Measurements from ENCODE around the gene N4BP2L1.

The N4BP2L1 gene

GRCh38 chr13:32432856-32433255, 4.9 kb upstream of the N4BP2L1 start:
- H3K36me3 ChIP-seq (ENCODE audit: control insufficient read depth in 1 of 2, insufficient read depth in 2 of 2, low read length in 2 of 2) = no peaks in the 10 kb centered on the region
- H3K4me3 ChIP-seq (ENCODE audit: low read depth in 1 of 2, low read length in 2 of 2) = no peak overlapping the region
- no peak overlapping the region for H3K27ac ChIP-seq (ENCODE audit: low read depth, low read length)
- H3K27me3 ChIP-seq (ENCODE audit: control insufficient read depth in 1 of 2, insufficient read depth in 2 of 2, low read length in 2 of 2) = no peaks in the 10 kb centered on the region
- no peaks in the 10 kb centered on the region for H3K9me3 ChIP-seq (ENCODE audit: control insufficient read depth in 1 of 2, low read length in 2 of 2)
- H3K9ac ChIP-seq (ENCODE audit: low read depth in 1 of 2, low read length in 2 of 2) = no peak overlapping the region
- H3K4me1 ChIP-seq (ENCODE audit: control insufficient read depth in 1 of 2, insufficient read depth in 2 of 2, low read length in 2 of 2) = peaks cover 5 to 16% of the 10 kb centered on the region in 2 donors

GRCh38 chr13:32431361-32431760, 3.4 kb upstream of the N4BP2L1 start:
- peaks cover 5 to 19% of the 10 kb centered on the region in 2 donors for H3K4me1 ChIP-seq (ENCODE audit: control insufficient read depth in 1 of 2, insufficient read depth in 2 of 2, low read length in 2 of 2)
- H3K9me3 ChIP-seq (ENCODE audit: control insufficient read depth in 1 of 2, low read length in 2 of 2) = no peaks in the 10 kb centered on the region
- H3K27me3 ChIP-seq (ENCODE audit: control insufficient read depth in 1 of 2, insufficient read depth in 2 of 2, low read length in 2 of 2) = no peaks in the 10 kb centered on the region
- no peaks in the 10 kb centered on the region for H3K36me3 ChIP-seq (ENCODE audit: control insufficient read depth in 1 of 2, insufficient read depth in 2 of 2, low read length in 2 of 2)
- H3K4me3 ChIP-seq (ENCODE audit: low read depth in 1 of 2, low read length in 2 of 2) = no peak overlapping the region
- no peak overlapping the region for H3K27ac ChIP-seq (ENCODE audit: low read depth, low read length)
- H3K9ac ChIP-seq (ENCODE audit: low read depth in 1 of 2, low read length in 2 of 2) = no peak overlapping the region

DNA sequence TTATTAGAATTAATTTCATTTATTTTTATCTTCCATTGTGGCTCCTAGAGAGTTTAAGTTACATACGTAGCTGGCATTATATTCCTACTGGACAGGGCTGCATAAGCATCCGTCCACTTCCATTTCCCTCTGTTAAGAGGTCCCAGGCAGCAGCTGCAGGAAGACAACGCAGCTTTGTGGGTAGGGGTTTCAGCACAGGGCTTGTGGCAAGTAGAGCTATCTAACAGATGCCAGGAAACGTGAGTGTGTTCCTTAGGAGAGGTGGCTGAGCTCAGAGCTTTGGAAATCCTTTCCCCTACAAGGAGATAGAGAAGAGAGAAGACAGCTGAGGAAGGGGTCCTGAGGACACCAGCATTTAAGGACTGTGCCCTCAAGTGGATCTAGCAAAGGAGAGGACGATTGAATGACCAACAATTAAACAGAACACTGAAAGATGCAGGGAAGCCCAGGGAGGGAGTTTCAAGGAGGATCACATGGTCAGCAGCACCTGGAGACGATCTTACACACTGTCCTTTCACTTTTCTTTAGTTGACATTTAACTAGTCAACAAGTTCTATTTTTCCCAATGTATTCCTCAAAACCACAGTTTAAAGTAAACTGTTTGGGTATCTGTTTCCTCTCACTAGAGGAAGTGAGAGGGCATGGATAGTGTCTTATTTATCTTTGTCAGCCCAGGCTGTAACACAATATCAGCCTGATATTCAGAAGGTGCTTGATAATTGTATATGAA, 2.3 kb upstream of the N4BP2L1 start:
- H3K4me3 ChIP-seq (ENCODE audit: low read depth in 1 of 2, low read length in 2 of 2) = no peak overlapping the region
- H3K27ac ChIP-seq (ENCODE audit: low read depth, low read length) = no peak overlapping the region

DNA sequence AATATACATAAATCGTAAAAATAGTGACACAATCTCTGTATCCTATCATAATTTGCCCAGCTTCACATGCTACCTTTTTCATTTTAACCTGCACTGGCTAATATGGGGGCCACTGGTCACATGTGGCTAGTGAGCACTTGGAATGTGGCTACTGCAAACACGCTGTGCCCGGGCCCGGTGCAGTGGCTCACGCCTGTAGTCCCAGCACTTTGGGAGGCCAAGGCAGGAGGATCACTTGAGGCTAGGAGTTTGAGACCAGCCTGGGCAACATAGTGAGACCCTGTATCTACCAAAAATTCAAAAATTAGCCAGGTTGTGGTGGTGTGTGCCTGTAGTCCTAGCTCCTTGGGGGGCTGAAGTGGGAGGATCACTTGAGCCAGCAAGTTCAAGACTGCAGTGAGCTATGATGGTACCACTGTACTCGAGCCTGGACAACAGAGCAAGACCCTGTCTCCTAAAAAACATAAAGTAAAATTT, 1.5 kb upstream of the N4BP2L1 start:
- Histone ChIP-seq H3K27ac (ENCODE audit: low read depth, low read length) (no peak overlapping the region), H3K9ac (ENCODE audit: low read depth in 1 of 2, low read length in 2 of 2) (no peak overlapping the region)

More for the DNA sequence above, 2.3 kb upstream of the N4BP2L1 start:
- Histone ChIP-seq H3K36me3 (ENCODE audit: control insufficient read depth in 1 of 2, insufficient read depth in 2 of 2, low read length in 2 of 2) (no peaks in the 10 kb centered on the region), H3K4me1 (ENCODE audit: control insufficient read depth in 1 of 2, insufficient read depth in 2 of 2, low read length in 2 of 2) (peaks cover 13 to 30% of the 10 kb centered on the region in 2 donors), H3K9ac (ENCODE audit: low read depth in 1 of 2, low read length in 2 of 2) (no peak overlapping the region), H3K9me3 (ENCODE audit: control insufficient read depth in 1 of 2, low read length in 2 of 2) (no peaks in the 10 kb centered on the region), H3K27me3 (ENCODE audit: control insufficient read depth in 1 of 2, insufficient read depth in 2 of 2, low read length in 2 of 2) (no peaks in the 10 kb centered on the region)

GRCh38 chr13:32428581-32429432, 877 bp upstream of the N4BP2L1 start:
- Histone ChIP-seq H3K27me3 (ENCODE audit: control insufficient read depth in 1 of 2, insufficient read depth in 2 of 2, low read length in 2 of 2) (no peaks in the 10 kb centered on the region), H3K4me3 (ENCODE audit: low read depth in 1 of 2, low read length in 2 of 2) (peak overlapping the region; percentile 92 to 95), H3K9ac (ENCODE audit: low read depth in 1 of 2, low read length in 2 of 2) (peak overlapping the region; percentile 56 to 88), H3K27ac (ENCODE audit: low read depth, low read length) (peak overlapping the region; percentile 90), H3K4me1 (ENCODE audit: control insufficient read depth in 1 of 2, insufficient read depth in 2 of 2, low read length in 2 of 2) (peaks cover 13 to 32% of the 10 kb centered on the region in 2 donors), H3K36me3 (ENCODE audit: control insufficient read depth in 1 of 2, insufficient read depth in 2 of 2, low read length in 2 of 2) (no peaks in the 10 kb centered on the region), H3K9me3 (ENCODE audit: control insufficient read depth in 1 of 2, low read length in 2 of 2) (no peaks in the 10 kb centered on the region)

More for the DNA sequence above, 1.5 kb upstream of the N4BP2L1 start:
- Histone ChIP-seq H3K36me3 (ENCODE audit: control insufficient read depth in 1 of 2, insufficient read depth in 2 of 2, low read length in 2 of 2) (no peaks in the 10 kb centered on the region), H3K9me3 (ENCODE audit: control insufficient read depth in 1 of 2, low read length in 2 of 2) (no peaks in the 10 kb centered on the region), H3K27me3 (ENCODE audit: control insufficient read depth in 1 of 2, insufficient read depth in 2 of 2, low read length in 2 of 2) (no peaks in the 10 kb centered on the region), H3K4me3 (ENCODE audit: low read depth in 1 of 2, low read length in 2 of 2) (no peak overlapping the region), H3K4me1 (ENCODE audit: control insufficient read depth in 1 of 2, insufficient read depth in 2 of 2, low read length in 2 of 2) (peaks cover 13 to 32% of the 10 kb centered on the region in 2 donors)

- peaks cover 13 to 32% of the 10 kb centered on the region in 2 donors for H3K4me1 ChIP-seq (ENCODE audit: control insufficient read depth in 1 of 2, insufficient read depth in 2 of 2, low read length in 2 of 2)
- H3K27me3 ChIP-seq (ENCODE audit: control insufficient read depth in 1 of 2, insufficient read depth in 2 of 2, low read length in 2 of 2) = no peaks in the 10 kb centered on the region
- peak overlapping the region; percentile 88 to 94 for H3K9ac ChIP-seq (ENCODE audit: low read depth in 1 of 2, low read length in 2 of 2)
- no peaks in the 10 kb centered on the region for H3K9me3 ChIP-seq (ENCODE audit: control insufficient read depth in 1 of 2, low read length in 2 of 2)
- peak overlapping the region; percentile 92 to 95 for H3K4me3 ChIP-seq (ENCODE audit: low read depth in 1 of 2, low read length in 2 of 2)
- peak overlapping the region; percentile 90 for H3K27ac ChIP-seq (ENCODE audit: low read depth, low read length)
- H3K36me3 ChIP-seq (ENCODE audit: control insufficient read depth in 1 of 2, insufficient read depth in 2 of 2, low read length in 2 of 2) = peaks cover 0 to under 1% of the 10 kb centered on the region in 2 donors
Measured at GRCh38 chr13:32426990-32427851, 709 bp downstream of the N4BP2L1 start.

GRCh38 chr13:32426191-32426989, 1.5 kb downstream of the N4BP2L1 start:
- peaks cover 13 to 32% of the 10 kb centered on the region in 2 donors for H3K4me1 ChIP-seq (ENCODE audit: control insufficient read depth in 1 of 2, insufficient read depth in 2 of 2, low read length in 2 of 2)
- H3K27me3 ChIP-seq (ENCODE audit: control insufficient read depth in 1 of 2, insufficient read depth in 2 of 2, low read length in 2 of 2) = no peaks in the 10 kb centered on the region
- peak overlapping the region; percentile 92 to 95 for H3K4me3 ChIP-seq (ENCODE audit: low read depth in 1 of 2, low read length in 2 of 2)
- peak overlapping the region; percentile 90 for H3K27ac ChIP-seq (ENCODE audit: low read depth, low read length)
- H3K9ac ChIP-seq (ENCODE audit: low read depth in 1 of 2, low read length in 2 of 2) = peak overlapping the region; percentile 88 to 94
- peaks cover 0 to 2% of the 10 kb centered on the region in 2 donors for H3K36me3 ChIP-seq (ENCODE audit: control insufficient read depth in 1 of 2, insufficient read depth in 2 of 2, low read length in 2 of 2)
- H3K9me3 ChIP-seq (ENCODE audit: control insufficient read depth in 1 of 2, low read length in 2 of 2) = no peaks in the 10 kb centered on the region

DNA sequence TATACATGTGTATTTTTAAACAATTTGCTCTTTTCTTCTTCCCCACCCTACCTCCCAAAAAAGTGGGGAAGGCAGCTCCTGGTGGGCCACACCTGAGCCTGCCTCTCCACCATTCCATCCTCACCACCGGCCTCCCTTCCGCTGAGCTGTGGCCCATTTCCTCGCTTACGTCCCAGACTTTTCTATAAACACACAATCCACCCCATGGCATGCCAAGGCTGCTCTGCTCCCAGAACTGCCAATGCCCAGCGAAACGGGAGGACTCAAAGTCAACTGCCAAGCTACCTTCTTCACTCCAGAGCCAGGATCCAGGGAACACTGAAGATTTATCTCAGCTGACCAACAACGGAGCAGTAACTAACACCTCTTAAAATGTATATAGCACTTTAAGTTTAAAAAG, 2.8 kb downstream of the N4BP2L1 start:
- H3K36me3 ChIP-seq (ENCODE audit: control insufficient read depth in 1 of 2, insufficient read depth in 2 of 2, low read length in 2 of 2) = peaks cover under 1 to 4% of the 10 kb centered on the region in 2 donors
- peak overlapping the region in 1 of 2 donors; percentile 22 for H3K9ac ChIP-seq (ENCODE audit: low read depth in 1 of 2, low read length in 2 of 2)
- H3K27ac ChIP-seq (ENCODE audit: low read depth, low read length) = no peak overlapping the region
- H3K27me3 ChIP-seq (ENCODE audit: control insufficient read depth in 1 of 2, insufficient read depth in 2 of 2, low read length in 2 of 2) = no peaks in the 10 kb centered on the region
- H3K4me3 ChIP-seq (ENCODE audit: low read depth in 1 of 2, low read length in 2 of 2) = no peak overlapping the region
- peaks cover 13 to 30% of the 10 kb centered on the region in 2 donors for H3K4me1 ChIP-seq (ENCODE audit: control insufficient read depth in 1 of 2, insufficient read depth in 2 of 2, low read length in 2 of 2)
- H3K9me3 ChIP-seq (ENCODE audit: control insufficient read depth in 1 of 2, low read length in 2 of 2) = no peaks in the 10 kb centered on the region

DNA sequence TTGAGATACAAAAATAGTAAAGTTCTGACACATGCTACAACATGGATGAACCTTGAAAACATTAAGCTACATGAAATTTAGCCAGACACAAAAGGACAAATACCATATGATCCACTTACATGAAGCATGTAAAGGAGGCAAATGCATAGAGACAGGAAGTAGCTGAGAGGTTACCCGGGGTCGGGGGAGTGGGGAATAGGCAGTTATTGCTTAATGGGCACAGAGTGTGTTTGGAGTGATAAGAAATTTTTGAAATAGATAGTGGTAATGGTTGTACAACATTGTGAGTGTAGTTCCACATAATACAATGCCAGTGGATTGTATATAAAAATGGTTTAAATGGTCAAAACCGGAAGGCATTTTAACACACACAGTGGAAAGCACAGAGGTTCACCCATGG, 4.3 kb downstream of the N4BP2L1 start:
- Histone ChIP-seq H3K4me3 (ENCODE audit: low read depth in 1 of 2, low read length in 2 of 2) (no peak overlapping the region), H3K36me3 (ENCODE audit: control insufficient read depth in 1 of 2, insufficient read depth in 2 of 2, low read length in 2 of 2) (peaks cover 6 to 10% of the 10 kb centered on the region in 2 donors), H3K27ac (ENCODE audit: low read depth, low read length) (no peak overlapping the region), H3K27me3 (ENCODE audit: control insufficient read depth in 1 of 2, insufficient read depth in 2 of 2, low read length in 2 of 2) (no peaks in the 10 kb centered on the region), H3K9me3 (ENCODE audit: control insufficient read depth in 1 of 2, low read length in 2 of 2) (peaks cover 6% of the 10 kb centered on the region in 2 donors), H3K4me1 (ENCODE audit: control insufficient read depth in 1 of 2, insufficient read depth in 2 of 2, low read length in 2 of 2) (peaks cover 7 to 20% of the 10 kb centered on the region in 2 donors), H3K9ac (ENCODE audit: low read depth in 1 of 2, low read length in 2 of 2) (no peak overlapping the region)

Data from duodenal mucosa (tissue), 2 donors.